Measurements from ENCODE around the gene KIF2A.

KIF2A gene

GRCh38 chr5:62306896-62307689 lies 1.1 kb downstream of the KIF2A start:
- Histone ChIP-seq H3K4me3 (ENCODE audit: low read depth, low read length) (peak overlapping the region; percentile 74), H3K79me2 (peaks cover 32% of the 10 kb centered on the region), H3K4me1 (no peaks in the 10 kb centered on the region), H3K27me3 (ENCODE audit: control insufficient read depth, insufficient read depth, low read length) (no peaks in the 10 kb centered on the region), H3K9ac (peak overlapping the region; percentile 38), H2AFZ (peak overlapping the region; percentile 96), H3K27ac (peak overlapping the region; percentile 67), H3K36me3 (ENCODE audit: control insufficient read depth, insufficient read depth, low read length) (no peaks in the 10 kb centered on the region), H3K9me3 (ENCODE audit: control insufficient read depth, low read length) (no peaks in the 10 kb centered on the region), H3K4me2 (ENCODE audit: low read length) (peak overlapping the region; percentile 79)
- no peak for TF ChIP-seq CTCF (IDR thresholded peaks at IDR 0.05)

DNA sequence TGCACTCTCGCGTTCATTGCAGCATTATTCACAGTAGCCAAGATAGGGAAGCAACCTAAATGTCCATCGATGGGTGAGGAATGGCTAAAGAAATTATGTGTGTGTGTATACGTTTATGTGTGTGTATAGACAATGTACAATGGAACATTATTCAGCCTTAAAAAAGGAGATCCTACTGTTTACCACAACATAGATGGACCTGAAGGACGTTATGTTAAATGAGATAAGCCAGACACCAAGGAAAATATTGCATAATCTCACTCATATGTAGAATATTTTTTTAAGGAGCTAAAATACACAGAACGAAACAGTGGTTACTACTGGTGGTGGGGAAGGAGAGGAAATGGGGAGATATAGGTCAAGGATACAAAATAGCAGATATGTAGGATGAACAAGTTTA lies 2.4 kb downstream of the KIF2A start:
- H3K4me1 ChIP-seq: no peaks in the 10 kb centered on the region
- no peaks in the 10 kb centered on the region for H3K9me3 ChIP-seq (ENCODE audit: control insufficient read depth, low read length)
- no peak overlapping the region for H3K9ac ChIP-seq
- H3K4me2 ChIP-seq (ENCODE audit: low read length): no peak overlapping the region
- no peak overlapping the region for H3K27ac ChIP-seq
- peaks cover 34% of the 10 kb centered on the region for H3K79me2 ChIP-seq
- no peak overlapping the region for H3K4me3 ChIP-seq (ENCODE audit: low read depth, low read length)
- no peaks in the 10 kb centered on the region for H3K36me3 ChIP-seq (ENCODE audit: control insufficient read depth, insufficient read depth, low read length)
- no peaks in the 10 kb centered on the region for H3K27me3 ChIP-seq (ENCODE audit: control insufficient read depth, insufficient read depth, low read length)
- no peak overlapping the region for H2AFZ ChIP-seq
- no peak for TF ChIP-seq CTCF (IDR thresholded peaks at IDR 0.05)

- H3K4me1 ChIP-seq: no peaks in the 10 kb centered on the region
- no peak overlapping the region for H3K27ac ChIP-seq
- H3K36me3 ChIP-seq (ENCODE audit: control insufficient read depth, insufficient read depth, low read length): no peaks in the 10 kb centered on the region
- no peak overlapping the region for H2AFZ ChIP-seq
- H3K4me2 ChIP-seq (ENCODE audit: low read length): no peak overlapping the region
- H3K4me3 ChIP-seq (ENCODE audit: low read depth, low read length): no peak overlapping the region
- H3K9me3 ChIP-seq (ENCODE audit: control insufficient read depth, low read length): no peaks in the 10 kb centered on the region
- TF ChIP-seq CTCF (IDR thresholded peaks at IDR 0.05): no peak
- H3K27me3 ChIP-seq (ENCODE audit: control insufficient read depth, insufficient read depth, low read length): no peaks in the 10 kb centered on the region
- H3K9ac ChIP-seq: no peak overlapping the region
- peaks cover 39% of the 10 kb centered on the region for H3K79me2 ChIP-seq
These were observed 3.1 kb downstream of the KIF2A start for GRCh38 chr5:62309107-62309506.

GRCh38 chr5:62310426-62311143 lies 4.6 kb downstream of the KIF2A start:
- H2AFZ ChIP-seq: no peak overlapping the region
- H3K4me2 ChIP-seq (ENCODE audit: low read length): no peak overlapping the region
- no peaks in the 10 kb centered on the region for H3K36me3 ChIP-seq (ENCODE audit: control insufficient read depth, insufficient read depth, low read length)
- H3K79me2 ChIP-seq: peaks cover 42% of the 10 kb centered on the region
- H3K27ac ChIP-seq: no peak overlapping the region
- no peak for TF ChIP-seq CTCF (IDR thresholded peaks at IDR 0.05)
- H3K9me3 ChIP-seq (ENCODE audit: control insufficient read depth, low read length): no peaks in the 10 kb centered on the region
- H3K4me1 ChIP-seq: no peaks in the 10 kb centered on the region
- no peak overlapping the region for H3K9ac ChIP-seq
- H3K27me3 ChIP-seq (ENCODE audit: control insufficient read depth, insufficient read depth, low read length): no peaks in the 10 kb centered on the region
- no peak overlapping the region for H3K4me3 ChIP-seq (ENCODE audit: low read depth, low read length)
